GM11168 (cell line): ENCODE measurements around the gene RBM6.

Experiments
- in situ Hi-C: fragments of 300-500 bp; cut with MboI; formaldehyde crosslinking; loops from one replicate; pipeline ENCODE4 v1.12.0; 2022; ENCODE audit warnings: low sequenced_read_pairs; ENCODE audit not compliant: unreplicated experiment

Gene RBM6

DNA sequence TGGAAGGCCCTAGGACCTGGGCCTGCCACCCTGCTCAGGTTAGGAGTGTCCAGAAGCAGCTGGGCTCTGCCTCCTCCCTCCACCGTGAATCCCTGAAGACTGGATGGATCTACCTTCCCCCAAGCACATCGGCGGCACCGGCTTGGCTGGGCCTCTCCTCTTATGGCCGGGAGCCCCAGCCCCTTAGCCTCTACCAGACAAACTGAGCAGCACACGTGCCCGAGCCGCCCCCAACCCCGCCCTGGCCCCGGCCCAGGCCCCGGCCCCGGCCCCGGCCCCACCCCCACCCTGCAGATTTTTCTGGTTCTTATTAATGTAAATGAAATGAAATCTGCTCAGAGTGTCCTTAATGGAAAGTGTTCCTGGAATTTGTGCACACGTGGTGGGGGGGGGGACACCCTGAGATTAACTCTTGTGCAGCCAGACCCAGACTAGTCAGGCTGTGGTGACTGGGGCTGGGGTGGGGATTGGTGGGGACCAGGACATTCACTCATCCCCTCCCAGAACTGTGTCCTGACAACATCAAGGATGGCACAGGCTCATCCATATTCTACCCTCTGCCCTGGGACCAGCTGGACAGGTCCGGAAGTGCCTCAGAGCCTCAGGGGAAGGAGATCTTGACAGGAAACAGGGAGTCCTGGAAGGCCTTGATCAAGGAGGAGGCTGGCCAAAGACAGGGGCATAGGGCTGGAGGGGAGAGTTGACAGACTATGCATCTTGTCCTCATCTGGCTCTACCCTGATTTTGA, 184.3 kb downstream of the RBM6 start:
- in situ Hi-C loops = no loop called here

- in situ Hi-C loops = no loop called here
These were observed 184.8 kb downstream of the RBM6 start for GRCh38 chr3:50124800-50125178.

- in situ Hi-C loops = no loop called here
These were observed 185.8 kb downstream of the RBM6 start for GRCh38 chr3:50125541-50126286.

DNA sequence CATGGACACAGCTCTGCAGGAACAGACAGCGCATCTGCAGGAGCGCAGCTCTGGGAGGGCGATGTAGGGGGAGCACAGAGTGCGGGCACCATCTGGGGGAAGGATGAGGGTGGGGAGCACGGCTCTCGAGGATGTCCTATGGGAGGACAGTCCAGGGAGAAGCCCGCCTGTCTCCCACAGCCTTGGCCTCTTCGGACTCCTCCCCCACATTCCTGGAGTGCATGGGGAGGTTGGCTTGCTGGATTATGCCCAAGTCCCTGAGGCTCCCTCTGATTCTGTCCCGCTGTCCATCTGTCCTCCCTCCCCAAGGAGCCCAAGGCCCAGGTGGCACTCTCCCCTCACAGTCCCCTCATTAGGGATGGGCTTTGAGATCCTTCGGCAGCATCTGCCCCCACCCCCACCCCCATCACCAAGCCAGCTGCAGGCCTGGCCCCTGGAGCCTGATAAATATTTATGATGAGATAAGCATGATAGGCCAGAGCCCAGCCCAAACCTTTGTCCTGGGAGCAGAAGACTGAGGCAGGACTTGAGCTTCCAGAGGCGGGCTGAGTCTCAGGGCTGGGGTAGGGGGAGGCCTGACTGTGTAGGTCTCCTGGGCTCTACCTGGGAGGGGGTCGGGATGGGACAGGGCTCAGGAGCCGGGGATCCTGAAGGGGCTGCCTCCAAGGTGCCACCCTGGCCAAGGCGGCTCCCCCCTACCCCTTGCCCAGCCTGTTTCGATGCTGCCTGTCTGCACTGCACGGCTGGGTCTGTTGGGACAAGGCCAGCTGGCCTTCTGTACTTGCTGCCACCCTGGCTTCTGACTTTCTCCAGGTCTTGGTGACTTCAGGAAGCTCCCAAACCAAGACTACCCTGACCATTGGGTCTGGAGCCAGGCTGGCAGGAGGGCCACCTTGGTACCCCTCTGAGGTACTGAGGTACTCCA, 186.6 kb downstream of the RBM6 start:
- in situ Hi-C loops = no loop called here
